GM18526 (cell line): Measurements from ENCODE around the gene CERK.

Experiments used
- POLR2A ChIP-seq: IDR thresholded peaks from 3 replicates; pipeline ENCODE4 v1.6.1; 2011; ENCODE audit not compliant: insufficient read length; ENCODE audit errors: extremely low read depth

Gene CERK

DNA sequence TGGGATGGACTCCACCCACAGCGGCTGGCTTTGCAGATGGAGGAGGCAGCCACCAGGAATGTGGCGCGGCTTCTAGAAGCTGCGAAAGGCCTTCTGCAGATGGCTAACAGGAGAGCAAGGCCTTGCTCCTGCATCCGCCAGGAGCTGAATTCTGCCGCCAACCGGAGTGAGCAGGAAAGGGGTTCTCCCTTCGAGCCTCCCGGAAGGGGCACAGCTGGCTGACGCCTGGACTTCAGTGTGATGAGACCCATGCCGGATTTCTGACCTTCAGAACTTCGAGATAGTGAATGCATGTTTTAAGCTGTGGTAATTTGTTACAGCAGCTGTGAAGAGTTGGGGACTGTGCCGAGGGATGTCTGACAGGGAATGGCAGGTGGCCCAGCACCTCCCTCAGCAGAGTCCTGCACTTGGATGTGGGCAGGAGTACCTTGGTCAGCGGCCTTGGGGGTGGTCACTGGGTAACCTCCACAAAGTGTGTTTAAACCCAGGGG lies 32.1 kb upstream of the CERK start:
- no peak for TF ChIP-seq POLR2A

DNA sequence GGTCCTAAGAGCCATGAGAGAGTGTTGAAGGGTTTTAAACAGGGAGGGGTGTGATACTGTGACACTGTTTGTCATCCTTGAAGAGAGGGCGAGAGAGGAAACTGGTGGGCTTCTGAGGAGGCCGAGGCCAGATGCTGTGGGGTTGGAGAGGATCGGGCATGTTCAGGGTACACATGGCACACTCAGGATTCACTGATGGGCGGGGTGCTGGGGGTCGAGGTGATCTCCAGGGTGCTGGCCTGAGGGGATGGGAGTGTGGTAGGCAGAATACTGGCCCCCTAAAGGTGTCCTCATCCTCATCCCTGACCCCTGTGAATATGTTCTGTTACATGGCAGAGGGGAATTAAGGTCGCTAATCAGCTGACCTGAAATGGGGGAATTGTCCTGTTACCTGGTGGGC lies 31.7 kb upstream of the CERK start:
- no peak for TF ChIP-seq POLR2A

GRCh38 chr22:46769191-46769675 lies 31.2 kb upstream of the CERK start:
- no peak for TF ChIP-seq POLR2A

DNA sequence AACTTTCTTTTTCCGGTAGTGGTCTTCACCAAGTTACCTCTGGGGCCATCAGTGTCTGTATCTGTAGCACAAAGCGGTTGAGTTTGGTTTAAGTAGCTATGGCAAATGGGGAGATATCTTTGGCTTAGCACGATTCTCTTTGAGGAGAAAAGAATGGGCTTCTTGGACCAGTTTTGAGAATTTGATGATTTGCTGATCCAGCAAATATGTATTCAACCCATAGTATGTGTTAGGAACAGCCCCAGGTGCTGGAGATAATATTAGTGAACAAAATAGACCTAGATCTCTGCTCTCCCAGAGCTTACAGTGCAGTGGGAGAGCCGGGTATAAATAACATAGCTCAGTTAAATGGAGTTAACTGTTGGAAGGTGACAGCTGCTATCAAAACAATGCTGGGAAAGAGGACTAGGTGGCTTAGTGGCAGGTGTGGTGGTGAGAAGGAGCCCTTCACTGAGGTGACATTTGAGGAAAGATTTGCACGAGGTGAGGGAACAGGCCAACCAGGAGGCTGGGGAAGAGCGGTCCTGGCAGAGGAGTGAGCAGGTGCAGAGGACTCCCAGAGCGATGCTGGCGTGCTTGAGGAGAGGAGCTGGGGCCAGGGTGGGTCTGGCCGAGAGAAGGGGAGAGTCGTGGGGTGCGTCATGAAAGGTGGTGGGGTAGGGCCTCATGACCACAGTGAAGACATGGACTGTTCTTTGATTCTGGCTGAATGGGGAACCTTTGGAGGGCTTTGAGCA lies 29.4 kb upstream of the CERK start:
- no peak for TF ChIP-seq POLR2A

- no peak for TF ChIP-seq POLR2A
Observed at GRCh38 chr22:46766611-46767010, 28.6 kb upstream of the CERK start.

- TF ChIP-seq POLR2A, result no peak
Observed at GRCh38 chr22:46764779-46765485, 26.9 kb upstream of the CERK start.

GRCh38 chr22:46764140-46764680 lies 26.2 kb upstream of the CERK start:
- TF ChIP-seq POLR2A, result no peak

GRCh38 chr22:46763051-46763705 lies 25.1 kb upstream of the CERK start:
- no peak for TF ChIP-seq POLR2A

- TF ChIP-seq POLR2A, result peak; percentile 98
Observed at GRCh38 chr22:46762238-46763050, 24.4 kb upstream of the CERK start, which contains the start of gene TBC1D22A. TSS of gene TBC1D22A (plus strand) at chr22:46762650. CDS start at chr22:46762787, 137 bp downstream.

DNA sequence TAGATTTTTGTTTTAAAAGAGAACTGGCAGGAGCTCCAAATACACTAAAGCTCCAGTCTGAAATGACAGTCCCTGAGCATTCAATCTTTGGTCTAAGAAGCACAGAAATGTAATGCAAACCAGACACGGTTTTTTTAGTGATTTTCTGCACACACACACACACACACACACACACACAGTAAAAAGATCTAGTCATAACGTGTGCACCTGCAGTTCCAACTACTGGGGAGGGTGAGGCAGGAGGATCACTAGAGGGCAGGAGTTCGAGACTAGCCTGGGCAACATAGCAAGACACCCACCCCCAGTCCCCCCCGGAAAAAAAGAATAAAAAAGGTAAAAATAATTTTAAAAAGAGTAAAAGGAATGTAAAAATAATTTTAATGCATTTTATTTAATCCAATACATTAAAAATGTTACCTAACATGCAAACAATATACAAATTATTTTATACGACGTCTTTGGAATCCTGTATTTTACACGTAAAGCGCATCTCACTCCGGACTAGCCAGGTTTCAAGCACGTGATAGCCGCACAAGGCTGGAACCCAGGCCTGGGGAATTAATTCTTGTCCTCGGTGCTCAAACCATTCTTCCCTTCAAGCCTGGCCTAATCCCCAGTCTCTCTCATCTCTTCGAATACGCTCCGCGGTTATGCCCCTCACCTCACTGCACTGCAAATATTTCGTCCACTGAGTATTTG lies 23.6 kb upstream of the CERK start:
- no peak for TF ChIP-seq POLR2A

DNA sequence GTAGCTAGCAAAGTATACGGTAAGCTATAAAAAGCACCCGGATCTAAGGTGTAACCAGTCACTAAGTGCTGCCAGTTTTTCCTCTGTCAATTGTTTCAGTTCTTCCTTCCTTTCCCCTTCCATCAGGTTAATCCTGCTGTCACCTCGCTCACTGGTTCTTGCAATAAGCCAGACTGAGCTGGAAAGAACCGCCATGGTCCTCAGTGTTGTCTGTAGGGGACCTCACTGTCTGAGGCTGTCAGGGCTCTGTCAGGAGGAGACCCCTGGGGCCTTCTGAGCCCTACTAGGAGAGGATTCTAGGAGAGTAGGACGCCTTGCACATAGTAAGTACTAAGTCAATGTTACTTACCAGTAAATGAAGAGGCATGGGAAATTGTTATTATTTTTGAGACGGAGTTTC lies 23.0 kb upstream of the CERK start:
- TF ChIP-seq POLR2A, result no peak

- TF ChIP-seq POLR2A, result no peak
Observed at GRCh38 chr22:46758867-46759290, 20.8 kb upstream of the CERK start.

DNA sequence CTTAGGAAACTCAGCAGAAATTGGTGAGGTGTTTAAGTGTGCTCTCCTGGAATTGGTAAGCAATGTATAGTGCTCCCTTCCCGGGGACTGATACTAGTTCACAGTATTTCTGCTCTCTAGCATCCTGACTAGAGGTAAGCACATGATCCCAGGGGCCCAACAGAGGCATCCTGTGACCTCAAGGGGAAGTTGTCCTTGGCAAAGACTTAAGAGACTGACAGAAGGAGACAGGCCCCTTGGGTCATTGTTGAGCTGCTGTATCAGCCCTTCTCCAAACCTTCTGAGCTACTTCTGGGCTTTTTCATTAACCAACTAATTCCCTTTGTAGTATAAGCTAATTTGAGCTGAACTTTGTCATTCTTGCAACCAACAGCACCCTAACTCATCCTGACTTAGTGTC lies 20.1 kb upstream of the CERK start:
- TF ChIP-seq POLR2A, result no peak

- no peak for TF ChIP-seq POLR2A
Observed at GRCh38 chr22:46757104-46757503, 19.1 kb upstream of the CERK start.
